Endometrial microvascular endothelial cells (primary cell): Measurements from ENCODE around the gene ZAP70. TPM values are rescaled to one million over a fixed set of nuclear protein-coding genes. Genes with fewer than 3 reads are reported as not detected.
"Not testable (repeated sequence)": the region's sequence is repeated elsewhere in the genome, so short reads cannot be mapped to it uniquely, and the experiment has no call there.

Experiments
- in situ Hi-C: cut with HindIII; loops from 2 replicates; pipeline ENCODE4 v1.10.0; 2017; ENCODE audit warnings: low sequenced_read_pairs, low pct_unique_long_range_greater_than_20kb; ENCODE audit errors: inconsistent ontology term
- total RNA-seq: library from RNA; depleted of rRNA; stranded (reverse); fragments of >200 nt; gene quantifications from one replicate; pipeline ENCODE4 v1.2.3, GENCODE V29; 2015; ENCODE audit errors: inconsistent ontology term

The ZAP70 gene
- total RNA-seq: not detected

GRCh38 chr2:97713296-97714083 is at the start of gene ZAP70:
Gene ZAP70 (plus strand): TSS chr2:97713576. CDS start chr2:97724037, 10,461 bp downstream.
- in situ Hi-C loops: no loop called here

- in situ Hi-C loops: no loop called here
These were observed 49.8 kb upstream of the ZAP70 start for GRCh38 chr2:97663626-97663961.

- in situ Hi-C loops: no loop called here
These were observed 49.3 kb upstream of the ZAP70 start, which contains the start of gene ACTR1B for GRCh38 chr2:97663962-97664635. Gene ACTR1B (minus strand): TSS chr2:97664044. CDS start chr2:97663890, 154 bp downstream.

GRCh38 chr2:97664636-97664970 is 48.8 kb upstream of the ZAP70 start:
- in situ Hi-C loops: no loop called here

GRCh38 chr2:97669448-97669847 is 43.9 kb upstream of the ZAP70 start, which contains the start of gene C2orf92:
Gene C2orf92 (plus strand): TSS chr2:97669713. CDS start chr2:97669789, 76 bp downstream.
- in situ Hi-C loops: no loop called here

- in situ Hi-C loops: no loop called here
These were observed 42.9 kb upstream of the ZAP70 start for GRCh38 chr2:97670471-97670870.

- in situ Hi-C loops: no loop called here
These were observed 41.9 kb upstream of the ZAP70 start for GRCh38 chr2:97671526-97671925.

- in situ Hi-C loops: not testable (repeated sequence)
These were observed 40.7 kb upstream of the ZAP70 start for GRCh38 chr2:97672606-97673140.

GRCh38 chr2:97673182-97673914 is 40.0 kb upstream of the ZAP70 start:
- in situ Hi-C loops: no loop called here

- in situ Hi-C loops: no loop called here
These were observed 39.5 kb upstream of the ZAP70 start for GRCh38 chr2:97673915-97674283.

- in situ Hi-C loops: no loop called here
These were observed 37.8 kb upstream of the ZAP70 start for GRCh38 chr2:97675430-97676113.

GRCh38 chr2:97676620-97677019 is 36.8 kb upstream of the ZAP70 start:
- in situ Hi-C loops: no loop called here

- in situ Hi-C loops: no loop called here
These were observed 35.9 kb upstream of the ZAP70 start for GRCh38 chr2:97677480-97677879.

GRCh38 chr2:97678298-97678697 is 35.1 kb upstream of the ZAP70 start:
- in situ Hi-C loops: no loop called here

GRCh38 chr2:97687235-97687634 is 26.1 kb upstream of the ZAP70 start:
- in situ Hi-C loops: not testable (repeated sequence)

GRCh38 chr2:97688062-97688827 is 25.1 kb upstream of the ZAP70 start:
- in situ Hi-C loops: no loop called here

GRCh38 chr2:97691166-97691565 is 22.2 kb upstream of the ZAP70 start:
- in situ Hi-C loops: no loop called here

- in situ Hi-C loops: no loop called here
These were observed 19.9 kb upstream of the ZAP70 start for GRCh38 chr2:97693476-97693875.
